HepG2 (cell line): ENCODE data around the gene SVOP. TPM values are rescaled to one million over a fixed set of nuclear protein-coding genes. Genes with fewer than 3 reads are reported as not detected.

ENCODE experiments used
- BCLAF1 ChIP-seq: fragments of 450-650 bp; IDR thresholded peaks from 2 replicates; pipeline ENCODE4 v1.6.1; 2017; ENCODE audit warnings: mild to moderate bottlenecking
- EP300 ChIP-seq, 3 experiments: sonication (generic) in 1 of 3; formaldehyde crosslinking in 1 of 3; IDR thresholded peaks; 2 replicates each; pipeline versions ENCODE4 v1.5.1 to v1.6.1; 2011 to 2020; ENCODE audit warnings: low read depth in 2 of 3, low read length in 2 of 3, borderline replicate concordance in 1 of 3, improper control_type of control experiment in 1 of 3, mild to moderate bottlenecking in 1 of 3, missing genetic modification reagents in 1 of 3, moderate library complexity in 1 of 3
- GRHL1 ChIP-seq: sonication (generic); formaldehyde crosslinking; conservative IDR thresholded peaks from 2 replicates; pipeline ENCODE4 v1.8.0; 2022; ENCODE audit warnings: missing genetic modification reagents
- HNF4A ChIP-seq: sonication (generic); formaldehyde crosslinking; IDR thresholded peaks from 2 replicates; pipeline ENCODE4 v1.4.0; 2020; ENCODE audit warnings: missing genetic modification reagents
- MIXL1 ChIP-seq: IDR thresholded peaks from 2 replicates; pipeline ENCODE4 v1.6.1; 2016
- MTF2 ChIP-seq: sonication (generic); formaldehyde crosslinking; IDR thresholded peaks from 2 replicates; pipeline ENCODE4 v1.5.0; 2020; ENCODE audit warnings: missing genetic modification reagents, borderline replicate concordance
- NFIB ChIP-seq: sonication (generic); formaldehyde crosslinking; IDR thresholded peaks from 2 replicates; pipeline ENCODE4 v1.9.0; 2021; ENCODE audit warnings: missing genetic modification reagents, mild to moderate bottlenecking, borderline replicate concordance
- SMAD9 ChIP-seq: sonication (generic); formaldehyde crosslinking; IDR thresholded peaks from 2 replicates; pipeline ENCODE4 v1.5.1; 2020; ENCODE audit warnings: mild to moderate bottlenecking, missing genetic modification reagents
- SP1 ChIP-seq, 2 experiments: fragments of 450-650 bp in 1 of 2; sonication (generic) in 1 of 2; formaldehyde crosslinking in 1 of 2; IDR thresholded peaks; 2 replicates each; pipeline versions ENCODE4 v1.4.0 to v1.6.1; 2016 to 2020; ENCODE audit warnings: missing genetic modification reagents in 1 of 2
- ZBTB2 ChIP-seq: sonication (generic); formaldehyde crosslinking; IDR thresholded peaks from 2 replicates; pipeline ENCODE4 v1.8.0; 2022; ENCODE audit warnings: low read depth, missing genetic modification reagents
- ZFYVE20 ChIP-seq: sonication (generic); formaldehyde crosslinking; IDR thresholded peaks from 2 replicates; pipeline ENCODE4 v1.8.0; 2023; ENCODE audit warnings: low read depth, mild to moderate bottlenecking, moderate library complexity, missing genetic modification reagents, borderline replicate concordance
- ZNF17 ChIP-seq: sonication (generic); formaldehyde crosslinking; IDR thresholded peaks from 2 replicates; pipeline ENCODE4 v1.5.0; 2020; ENCODE audit warnings: mild to moderate bottlenecking, missing genetic modification reagents
- ZNF512B ChIP-seq: sonication (generic); formaldehyde crosslinking; IDR thresholded peaks from 2 replicates; pipeline ENCODE4 v1.5.1; 2020; ENCODE audit warnings: missing genetic modification reagents, mild to moderate bottlenecking, borderline replicate concordance
- ZNF552 ChIP-seq: sonication (generic); formaldehyde crosslinking; IDR thresholded peaks from 2 replicates; pipeline ENCODE4 v1.9.0; 2022; ENCODE audit warnings: missing genetic modification reagents, mild to moderate bottlenecking, borderline replicate concordance
- ZNF558 ChIP-seq: sonication (generic); formaldehyde crosslinking; IDR thresholded peaks from 2 replicates; pipeline ENCODE4 v1.9.0; 2022; ENCODE audit warnings: mild to moderate bottlenecking, missing genetic modification reagents, borderline replicate concordance
- ZNF605 ChIP-seq: sonication (generic); formaldehyde crosslinking; IDR thresholded peaks from 2 replicates; pipeline ENCODE4 v1.8.0; 2022; ENCODE audit warnings: mild to moderate bottlenecking, missing genetic modification reagents
- ZNF639 ChIP-seq: conservative IDR thresholded peaks from 2 replicates; pipeline ENCODE4 v1.6.1; 2018; ENCODE audit warnings: missing genetic modification reagents
- ZSCAN12 ChIP-seq: sonication (generic); formaldehyde crosslinking; IDR thresholded peaks from 2 replicates; pipeline ENCODE4 v1.9.0; 2021; ENCODE audit warnings: mild to moderate bottlenecking, missing genetic modification reagents
- polyA plus RNA-seq, 8 experiments: library from polyadenylated mRNA; depleted of rRNA in 3 of 8; stranded (reverse) in 7 of 8; unstranded in 1 of 8; fragments of >200 nt; fragmentation: Illumina TruSeq in 4 of 8; extraction: Trizol in 4 of 8; gene quantifications; 2 replicates each; pipeline versions ENCODE4 v1.2.1 to v1.2.3, GENCODE V29; 2011 to 2016; ENCODE audit warnings: low read depth in 4 of 8, missing spikeins in 1 of 8, mixed read lengths in 1 of 8; ENCODE audit not compliant: insufficient read depth in 1 of 8
- total RNA-seq, 5 experiments: library from RNA; depleted of rRNA; stranded (reverse); fragments of >200 nt; fragmentation: Illumina TruSeq; extraction: Trizol; gene quantifications; 2 replicates each; pipeline ENCODE4 v1.2.3, GENCODE V29; 2016; ENCODE audit warnings: low read depth in 1 of 5

The SVOP gene
- total and polyA plus RNA-seq, 2 of the 13 experiments (the other 11 are each of a cell fraction or from before 2014, with no cell fraction given), result not detected

- TF ChIP-seq HNF4A (CRISPR knock-in tag) (peak; percentile 79), BCLAF1 (no peak), GRHL1 (CRISPR knock-in tag) (no peak), SMAD9 (CRISPR knock-in tag) (no peak), SP1 (IDR thresholded peaks at IDR 0.05) (no peak), SP1 (CRISPR knock-in tag; IDR thresholded peaks at IDR 0.05) (no peak), ZNF605 (CRISPR knock-in tag) (no peak), ZNF552 (CRISPR knock-in tag) (no peak), ZNF558 (CRISPR knock-in tag) (no peak), MIXL1 (no peak), MTF2 (CRISPR knock-in tag) (no peak), ZFYVE20 (no peak), EP300 (IDR thresholded peaks at IDR 0.05; ENCODE audit: low read depth in 2 of 2, low read length in 2 of 2) (0 out of 4 replicates have a peak, but pooled peaks of 1 of the 2 experiments have one; percentile 8), EP300 (CRISPR knock-in tag; IDR thresholded peaks at IDR 0.05; ENCODE audit: borderline replicate concordance) (no peak), ZNF17 (CRISPR knock-in tag) (no peak), ZNF512B (CRISPR knock-in tag) (no peak), NFIB (CRISPR knock-in tag) (no peak), ZBTB2 (CRISPR knock-in tag) (no peak), ZNF639 (CRISPR knock-in tag) (no peak), ZSCAN12 (no peak)
Measured at GRCh38 chr12:109065154-109065852, 44.4 kb upstream of the SVOP start (continued).
